ENCODE results near the gene KIF6.

Gene KIF6

GRCh38 chr6:39772559-39773273, 47.5 kb upstream of the KIF6 start:
- TF ChIP-seq ZNF266 (tag by site-specific recombination; IDR thresholded peaks at IDR 0.05; ENCODE audit: low read depth), result no peak
- no peak for TF ChIP-seq WT1 (tag by site-specific recombination; IDR thresholded peaks at IDR 0.05)
- no peak for TF ChIP-seq ZNF624 (tag by site-specific recombination; IDR thresholded peaks at IDR 0.05)
- TF ChIP-seq ZNF777 (tag by site-specific recombination; IDR thresholded peaks at IDR 0.05; ENCODE audit: borderline replicate concordance), result no peak
- TF ChIP-seq, protein P1, sequence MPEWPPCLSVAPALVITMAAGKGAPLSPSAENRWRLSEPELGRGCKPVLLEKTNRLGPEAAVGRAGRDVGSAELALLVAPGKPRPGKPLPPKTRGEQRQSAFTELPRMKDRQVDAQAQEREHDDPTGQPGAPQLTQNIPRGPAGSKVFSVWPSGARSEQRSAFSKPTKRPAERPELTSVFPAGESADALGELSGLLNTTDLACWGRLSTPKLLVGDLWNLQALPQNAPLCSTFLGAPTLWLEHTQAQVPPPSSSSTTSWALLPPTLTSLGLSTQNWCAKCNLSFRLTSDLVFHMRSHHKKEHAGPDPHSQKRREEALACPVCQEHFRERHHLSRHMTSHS (tag by site-specific recombination; IDR thresholded peaks at IDR 0.05), result no peak
- Histone ChIP-seq H3K9me3 (ENCODE audit: control insufficient read depth, insufficient read depth, low read depth, low read length) (no peaks in the 10 kb centered on the region), H3K27ac (ENCODE audit: extremely low read depth, low read depth, low read length) (no peak overlapping the region), H3K4me1 (ENCODE audit: control insufficient read depth, insufficient read depth, low read length) (peaks cover 2% of the 10 kb centered on the region; the same call in 1 of the 2 replicates), H3K4me3 (ENCODE audit: low read depth, low read length) (no peak overlapping the region), H3K36me3 (ENCODE audit: control insufficient read depth in 2 of 2, insufficient read depth in 1 of 2, low read length in 2 of 2) (no peaks in the 10 kb centered on the region)
- ChIA-PET CTCF (no interaction called here), POLR2A (no interaction called here)

DNA sequence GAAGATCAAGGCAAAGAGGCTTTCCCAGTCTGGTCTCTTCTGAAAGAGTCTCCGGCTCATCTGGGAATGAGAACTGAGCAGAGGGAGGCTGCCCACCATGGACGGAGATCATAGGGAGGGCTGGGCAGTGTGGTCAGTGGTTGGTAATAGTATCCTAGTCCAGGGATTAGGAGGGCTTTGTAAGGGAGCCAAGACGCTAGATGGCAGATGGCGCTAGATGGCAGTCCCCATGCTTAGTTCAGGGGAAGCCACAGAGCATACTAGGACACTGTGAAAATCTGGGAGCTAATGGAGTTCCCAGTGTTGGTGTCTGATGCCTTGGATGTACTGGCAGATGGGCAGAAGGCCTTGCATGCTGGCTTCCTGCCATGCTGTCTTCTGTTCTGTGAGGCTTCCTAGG, 45.2 kb upstream of the KIF6 start:
- Histone ChIP-seq H3K27ac (ENCODE audit: extremely low read depth, low read depth, low read length) (no peak overlapping the region), H3K4me1 (ENCODE audit: control insufficient read depth, insufficient read depth, low read length) (no peaks in the 10 kb centered on the region), H3K9me3 (ENCODE audit: control insufficient read depth, insufficient read depth, low read depth, low read length) (no peaks in the 10 kb centered on the region), H3K36me3 (ENCODE audit: control insufficient read depth in 2 of 2, insufficient read depth in 1 of 2, low read length in 2 of 2) (no peaks in the 10 kb centered on the region), H3K4me3 (ENCODE audit: low read depth, low read length) (no peak overlapping the region)
- CTCF ChIA-PET, result no interaction called here
- TF ChIP-seq SCRT1 (tag by site-specific recombination; IDR thresholded peaks at IDR 0.05; ENCODE audit: borderline replicate concordance) (no peak), REPIN1 (tag by site-specific recombination; IDR thresholded peaks at IDR 0.05; ENCODE audit: low read depth) (no peak), ZNF777 (tag by site-specific recombination; IDR thresholded peaks at IDR 0.05; ENCODE audit: borderline replicate concordance) (no peak), ZNF449 (tag by site-specific recombination; IDR thresholded peaks at IDR 0.05) (no peak), ZSCAN16 (tag by site-specific recombination; IDR thresholded peaks at IDR 0.05) (no peak), ZNF391 (tag by site-specific recombination; IDR thresholded peaks at IDR 0.05; ENCODE audit: borderline replicate concordance, low read depth) (no peak)
- POLR2A ChIA-PET, result no interaction called here

DNA sequence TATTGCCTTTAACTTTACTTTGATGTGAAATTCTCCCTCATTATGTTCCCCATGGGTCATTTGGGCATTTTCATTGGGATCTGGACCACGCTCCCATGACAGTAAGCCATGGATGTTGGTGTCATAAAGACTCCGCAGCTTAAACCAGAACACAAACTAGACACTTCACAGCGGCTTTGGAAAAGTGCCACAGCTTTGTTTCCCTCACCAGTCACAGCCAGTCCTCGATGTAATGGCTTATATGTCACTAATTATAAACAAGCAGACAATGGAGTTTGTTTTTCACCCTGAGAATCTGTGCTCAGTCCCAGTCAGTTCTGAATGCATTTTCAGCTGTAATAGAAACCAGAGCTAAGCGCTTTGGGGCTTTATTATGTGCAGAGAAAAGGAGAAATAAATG, 43.8 kb upstream of the KIF6 start:
- CTCF ChIA-PET, result interaction anchor here (0.6 kb wide), 1 partner anchor 23 kb away, joined by 5 read pairs; no protein-coding TSS in a partner anchor
- no peak overlapping the region for H3K4me3 ChIP-seq (ENCODE audit: low read depth, low read length)
- H3K27ac ChIP-seq (ENCODE audit: extremely low read depth, low read depth, low read length), result no peak overlapping the region
- TF ChIP-seq ZNF335 (tag by site-specific recombination; conservative IDR thresholded peaks at IDR 0.05) (no peak), ZNF354C (tag by site-specific recombination; IDR thresholded peaks at IDR 0.05; ENCODE audit: borderline replicate concordance, low read depth) (no peak), OSR2 (tag by site-specific recombination; IDR thresholded peaks at IDR 0.05) (no peak), HOXA7 (CRISPR knock-in tag; IDR thresholded peaks at IDR 0.05; ENCODE audit: borderline replicate concordance) (no peak), ZNF654 (tag by site-specific recombination; IDR thresholded peaks at IDR 0.05; ENCODE audit: low read depth) (no peak), ZNF174 (tag by site-specific recombination; IDR thresholded peaks at IDR 0.05) (no peak), ZFP3 (tag by site-specific recombination; IDR thresholded peaks at IDR 0.05; ENCODE audit: low read depth) (no peak), ZNF701 (tag by site-specific recombination; IDR thresholded peaks at IDR 0.05) (no peak), ZNF292 (tag by site-specific recombination; IDR thresholded peaks at IDR 0.05; ENCODE audit: borderline replicate concordance, low read depth) (no peak), KLF16 (tag by site-specific recombination; IDR thresholded peaks at IDR 0.05) (no peak)
- TF ChIP-seq, protein P2, sequence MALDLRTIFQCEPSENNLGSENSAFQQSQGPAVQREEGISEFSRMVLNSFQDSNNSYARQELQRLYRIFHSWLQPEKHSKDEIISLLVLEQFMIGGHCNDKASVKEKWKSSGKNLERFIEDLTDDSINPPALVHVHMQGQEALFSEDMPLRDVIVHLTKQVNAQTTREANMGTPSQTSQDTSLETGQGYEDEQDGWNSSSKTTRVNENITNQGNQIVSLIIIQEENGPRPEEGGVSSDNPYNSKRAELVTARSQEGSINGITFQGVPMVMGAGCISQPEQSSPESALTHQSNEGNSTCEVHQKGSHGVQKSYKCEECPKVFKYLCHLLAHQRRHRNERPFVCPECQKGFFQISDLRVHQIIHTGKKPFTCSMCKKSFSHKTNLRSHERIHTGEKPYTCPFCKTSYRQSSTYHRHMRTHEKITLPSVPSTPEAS (tag by site-specific recombination; IDR thresholded peaks at IDR 0.05), result no peak
- H3K36me3 ChIP-seq (ENCODE audit: control insufficient read depth in 2 of 2, insufficient read depth in 1 of 2, low read length in 2 of 2), result no peaks in the 10 kb centered on the region
- H3K4me1 ChIP-seq (ENCODE audit: control insufficient read depth, insufficient read depth, low read length), result no peaks in the 10 kb centered on the region
- POLR2A ChIA-PET, result no interaction called here
- no peaks in the 10 kb centered on the region for H3K9me3 ChIP-seq (ENCODE audit: control insufficient read depth, insufficient read depth, low read depth, low read length)
